ENCODE measurements around the gene PGRMC1. TPM values are rescaled to one million over a fixed set of nuclear protein-coding genes. Genes with fewer than 3 reads are reported as not detected.

Gene PGRMC1
- polyA plus RNA-seq, 1 donor: 75.5 TPM

Other genes with a start within 250 kb of the PGRMC1 start
- not detected for gene CT47C1, start 163.3 kb upstream of the PGRMC1 start, polyA plus RNA-seq (ENCODE audit: insufficient read length)
- gene KIAA1210, start 108.5 kb upstream of the PGRMC1 start, polyA plus RNA-seq (ENCODE audit: insufficient read length): 0.12 TPM
- gene SLC25A43, start 163.1 kb downstream of the PGRMC1 start, polyA plus RNA-seq (ENCODE audit: insufficient read length): 6.9 TPM
- 138 TPM for gene SLC25A5, start 232.2 kb downstream of the PGRMC1 start, polyA plus RNA-seq (ENCODE audit: insufficient read length)

Data from hindlimb muscle (tissue), 1 donor.